T-cell (primary cell): Measurements from ENCODE around the gene RGL1. TPM values are rescaled to one million over a fixed set of nuclear protein-coding genes. Genes with fewer than 3 reads are reported as not detected.
"Not testable (repeated sequence)": the region's sequence is repeated elsewhere in the genome, so short reads cannot be mapped to it uniquely, and the experiment has no call there.

Source experiments
- ATAC-seq, 4 experiments: fragments of 200-7000 bp in 3 of 4; fragments of 150-1000 bp in 1 of 4; cut with Tn5 transposase; replicated peaks in 1 of 4; 1 replicate in 3 of 4; 2 replicates in 1 of 4; pipeline ENCODE4 v1.10.0; 2021; ENCODE audit warnings: moderate library complexity in 3 of 4, mild to moderate bottlenecking in 2 of 4, moderate number of reproducible peaks in 1 of 4
- CTCF ChIA-PET, 2 donors: fragments of 300-600 bp; sonication (Branson Sonifier 250); formaldehyde crosslinking; loops; one replicate each; lab custom pipeline; 2022; ENCODE audit warnings: antibody characterized with exemption in 2 of 2; lab: Charles Lee
- POLR2A ChIA-PET, 2 donors: fragments of 300-600 bp; sonication (Branson Sonifier 250); formaldehyde crosslinking; loops; one replicate each; lab custom pipeline; 2022; ENCODE audit warnings: antibody characterized with exemption in 2 of 2; lab: Charles Lee
- DNase-seq, 35 experiments: peaks; one replicate each; pipeline versions ENCODE4 v3.0.0 to v3.0.0-alpha.2; 2013 to 2023
- H3K27ac ChIP-seq: one replicate; pipeline ENCODE4 v1.5.1; 2013; ENCODE audit warnings: low read length
- H3K27me3 ChIP-seq, 2 experiments: replicated peaks in 1 of 2; 1 replicate in 1 of 2; 2 replicates in 1 of 2; pipeline versions ENCODE4 v1.6.1 to v1.7.0; 2013; ENCODE audit warnings: low read length in 1 of 2, mixed read lengths in 1 of 2; ENCODE audit not compliant: control insufficient read depth in 2 of 2, insufficient read depth in 2 of 2; ENCODE audit errors: extremely low read depth in 1 of 2
- H3K36me3 ChIP-seq, 2 donors: 1 replicate in 1 of 2; 2 replicates in 1 of 2; pipeline versions ENCODE4 v1.6.1 to v1.7.0; 2013; ENCODE audit warnings: low read length in 1 of 2; ENCODE audit not compliant: control insufficient read depth in 2 of 2, insufficient read depth in 1 of 2; ENCODE audit errors: extremely low read depth in 1 of 2
- H3K4me1 ChIP-seq, 2 experiments: 1 replicate in 1 of 2; 2 replicates in 1 of 2; pipeline versions ENCODE4 v1.6.1 to v1.7.0; 2013; ENCODE audit warnings: low read length in 2 of 2, mixed read lengths in 1 of 2; ENCODE audit not compliant: insufficient read depth in 2 of 2, control insufficient read depth in 1 of 2; ENCODE audit errors: extremely low read depth in 1 of 2
- H3K4me3 ChIP-seq, 2 donors: 1 replicate in 1 of 2; 2 replicates in 1 of 2; pipeline versions ENCODE4 v1.5.1 to v1.7.0; 2013; ENCODE audit warnings: mild to moderate bottlenecking in 2 of 2, low read length in 1 of 2, moderate library complexity in 1 of 2; ENCODE audit not compliant: control insufficient read depth in 1 of 2; ENCODE audit errors: extremely low read depth in 1 of 2
- H3K9me3 ChIP-seq: 2 replicates; pipeline ENCODE4 v1.7.0; 2013
- H3K27ac Mint-ChIP-seq, 2 donors: one replicate each; pipeline ENCODE4 v1.8.0; 2020 to 2021; ENCODE audit warnings: mild to moderate bottlenecking in 2 of 2, mixed read lengths in 2 of 2
- H3K27me3 Mint-ChIP-seq, 2 donors: one replicate each; pipeline ENCODE4 v1.8.0; 2021 to 2022; ENCODE audit warnings: mixed read lengths in 2 of 2
- H3K36me3 Mint-ChIP-seq: one replicate; pipeline ENCODE4 v1.8.0; 2021; ENCODE audit warnings: mixed read lengths
- H3K4me1 Mint-ChIP-seq, 3 donors: one replicate each; pipeline ENCODE4 v1.8.0; 2020 to 2022; ENCODE audit warnings: mixed read lengths in 3 of 3, mild to moderate bottlenecking in 1 of 3
- H3K4me3 Mint-ChIP-seq, 3 donors: one replicate each; pipeline ENCODE4 v1.8.0; 2020 to 2022; ENCODE audit warnings: mild to moderate bottlenecking in 3 of 3, mixed read lengths in 3 of 3, moderate library complexity in 3 of 3
- H3K9me3 Mint-ChIP-seq, 3 donors: one replicate each; pipeline ENCODE4 v1.8.0; 2020 to 2022; ENCODE audit warnings: mixed read lengths in 3 of 3
- WGBS: methylation state at CpG from one replicate; pipeline ENCODE4 v1.1.5; 2013; ENCODE audit warnings: missing lambda C conversion rate; ENCODE audit not compliant: insufficient coverage; 5-methylcytosine and 5-hydroxymethylcytosine counted together
- total RNA-seq, 35 experiments: library from RNA in 6 of 35; stranded (reverse) in 6 of 35; fragments of 120-200 nt in 1 of 35; gene quantifications; one replicate each; pipeline versions ENCODE4 v1.2.1 to v1.2.4 and lab custom pipeline; 2013 to 2026

Gene RGL1
- total RNA-seq, 5 donors from 2014 or later (not counting 1 experiment from before 2014, with no cell fraction given) = 1.7 to 3.3 (median 2.3) TPM

GRCh38 chr1:183762856-183763255 is 42.1 kb upstream of the RGL1 start:
- H3K4me3 Mint-ChIP-seq, ATAC-seq, CTCF ChIA-PET, POLR2A ChIA-PET, H3K4me3 ChIP-seq, H3K27me3 Mint-ChIP-seq, H3K4me1 Mint-ChIP-seq, DNase-seq, H3K9me3 ChIP-seq, H3K27me3 ChIP-seq, H3K27ac ChIP-seq, H3K27ac Mint-ChIP-seq, H3K36me3 ChIP-seq, H3K4me1 ChIP-seq: not testable (repeated sequence)
- Mint-ChIP-seq H3K36me3 (peaks cover 22% of the 10 kb centered on the region), H3K9me3 (peaks cover 19 to 34% (median 24%) of the 10 kb centered on the region in 3 donors)

- Mint-ChIP-seq H3K36me3 (peaks cover 22% of the 10 kb centered on the region), H3K27ac (no peak overlapping the region), H3K4me3 (no peak overlapping the region), H3K27me3 (no peaks in the 10 kb centered on the region), H3K9me3 (peaks cover 16 to 40% (median 28%) of the 10 kb centered on the region in 3 donors), H3K4me1 (no peaks in the 10 kb centered on the region)
- ATAC-seq (no peak), DNase-seq (no peak)
- no peaks in the 10 kb centered on the region for H3K27me3 ChIP-seq
- no peak overlapping the region for H3K4me3 ChIP-seq
- H3K9me3 ChIP-seq = no peaks in the 10 kb centered on the region
- no peaks in the 10 kb centered on the region for H3K4me1 ChIP-seq
- no peaks in the 10 kb centered on the region for H3K36me3 ChIP-seq
- POLR2A ChIA-PET = no interaction called here
- CTCF ChIA-PET = no interaction called here
- H3K27ac ChIP-seq = no peak overlapping the region
Measured at GRCh38 chr1:183764981-183765380, 39.9 kb upstream of the RGL1 start.

GRCh38 chr1:183769956-183770815 is 34.7 kb upstream of the RGL1 start:
- peaks cover 13 to 38% (median 25%) of the 10 kb centered on the region in 3 donors for H3K9me3 Mint-ChIP-seq
- WGBS = 100% methylated on average over 2 of the region's 5 CpGs
- Histone ChIP-seq H3K27ac (no peak overlapping the region), H3K36me3 (no peaks in the 10 kb centered on the region), H3K4me1 (no peaks in the 10 kb centered on the region), H3K27me3 (no peaks in the 10 kb centered on the region), H3K4me3 (no peak overlapping the region), H3K9me3 (peaks cover 2% of the 10 kb centered on the region)
- H3K27me3 Mint-ChIP-seq = no peaks in the 10 kb centered on the region
- ChIA-PET POLR2A (no interaction called here), CTCF (interaction anchor here (0.6 to 1.0 kb wide), 2 partner anchors 36 to 1285 kb away, joined by 3 read pairs; no protein-coding TSS in a partner anchor)
- peaks cover 29% of the 10 kb centered on the region for H3K36me3 Mint-ChIP-seq
- ATAC-seq (no peak), DNase-seq (no peak)
- H3K27ac Mint-ChIP-seq = no peak overlapping the region
- H3K4me3 Mint-ChIP-seq = no peak overlapping the region
- no peaks in the 10 kb centered on the region for H3K4me1 Mint-ChIP-seq

- Mint-ChIP-seq H3K27ac (no peak overlapping the region), H3K4me3 (no peak overlapping the region), H3K27me3 (no peaks in the 10 kb centered on the region), H3K36me3 (peaks cover 25% of the 10 kb centered on the region), H3K4me1 (no peaks in the 10 kb centered on the region), H3K9me3 (peaks cover 13 to 37% (median 23%) of the 10 kb centered on the region in 3 donors)
- ChIA-PET POLR2A (no interaction called here), CTCF (interaction anchor here in 1 of 2 donors (0.6 kb wide), 1 partner anchor 1286 kb away, joined by 3 read pairs; no protein-coding TSS in a partner anchor)
- H3K4me3 ChIP-seq = no peak overlapping the region
- no peak for ATAC-seq
- no peaks in the 10 kb centered on the region for H3K4me1 ChIP-seq
- no peak overlapping the region for H3K27ac ChIP-seq
- H3K27me3 ChIP-seq = no peaks in the 10 kb centered on the region
- no peaks in the 10 kb centered on the region for H3K36me3 ChIP-seq
- DNase-seq = no peak
- H3K9me3 ChIP-seq = peaks cover 2% of the 10 kb centered on the region
Measured at GRCh38 chr1:183770816-183771128, 34.1 kb upstream of the RGL1 start.

GRCh38 chr1:183773482-183774274 is 31.2 kb upstream of the RGL1 start:
- WGBS = 100% methylated on average over 1 of the region's 3 CpGs
- Histone ChIP-seq H3K9me3 (peaks cover 2% of the 10 kb centered on the region), H3K36me3 (no peaks in the 10 kb centered on the region), H3K4me1 (no peaks in the 10 kb centered on the region), H3K27me3 (no peaks in the 10 kb centered on the region), H3K27ac (no peak overlapping the region), H3K4me3 (no peak overlapping the region)
- POLR2A ChIA-PET = interaction anchor here in 1 of 2 donors (0.6 to 0.7 kb wide), 2 partner anchors 358 to 1846 kb away, joined by 3 to 5 read pairs; no protein-coding TSS in a partner anchor
- H3K4me3 Mint-ChIP-seq = no peak overlapping the region
- H3K27ac Mint-ChIP-seq = no peak overlapping the region
- H3K36me3 Mint-ChIP-seq = peaks cover 22% of the 10 kb centered on the region
- H3K27me3 Mint-ChIP-seq = no peaks in the 10 kb centered on the region
- peaks cover 13 to 37% (median 23%) of the 10 kb centered on the region in 3 donors for H3K9me3 Mint-ChIP-seq
- DNase-seq = no peak
- CTCF ChIA-PET = no interaction called here
- ATAC-seq = no peak
- no peaks in the 10 kb centered on the region for H3K4me1 Mint-ChIP-seq

- Mint-ChIP-seq H3K36me3 (peaks cover 22% of the 10 kb centered on the region), H3K4me1 (no peaks in the 10 kb centered on the region), H3K4me3 (no peak overlapping the region), H3K27me3 (no peaks in the 10 kb centered on the region), H3K27ac (no peak overlapping the region), H3K9me3 (peaks cover 13 to 32% (median 19%) of the 10 kb centered on the region in 3 donors)
- H3K27ac ChIP-seq = no peak overlapping the region
- no peaks in the 10 kb centered on the region for H3K4me1 ChIP-seq
- no peak overlapping the region for H3K4me3 ChIP-seq
- no peaks in the 10 kb centered on the region for H3K27me3 ChIP-seq
- H3K9me3 ChIP-seq = peaks cover 2% of the 10 kb centered on the region
- ChIA-PET CTCF (no interaction called here), POLR2A (no interaction called here)
- ATAC-seq (no peak), DNase-seq (no peak)
- WGBS = 94% methylated on average over 2 of the region's 3 CpGs
- no peaks in the 10 kb centered on the region for H3K36me3 ChIP-seq
Measured at GRCh38 chr1:183774938-183775337, 30.0 kb upstream of the RGL1 start.
